ENCODE data around the gene LINC01488. TPM values are rescaled to one million over a fixed set of nuclear protein-coding genes. Genes with fewer than 3 reads are reported as not detected.

LINC01488 gene
- total RNA-seq, 1 experiment from 2014 or later: not detected

- no peak for DNase-seq (ENCODE audit: low spot score)
These were observed 47.5 kb downstream of the LINC01488 start for GRCh38 chr11:69529001-69529400.

DNA sequence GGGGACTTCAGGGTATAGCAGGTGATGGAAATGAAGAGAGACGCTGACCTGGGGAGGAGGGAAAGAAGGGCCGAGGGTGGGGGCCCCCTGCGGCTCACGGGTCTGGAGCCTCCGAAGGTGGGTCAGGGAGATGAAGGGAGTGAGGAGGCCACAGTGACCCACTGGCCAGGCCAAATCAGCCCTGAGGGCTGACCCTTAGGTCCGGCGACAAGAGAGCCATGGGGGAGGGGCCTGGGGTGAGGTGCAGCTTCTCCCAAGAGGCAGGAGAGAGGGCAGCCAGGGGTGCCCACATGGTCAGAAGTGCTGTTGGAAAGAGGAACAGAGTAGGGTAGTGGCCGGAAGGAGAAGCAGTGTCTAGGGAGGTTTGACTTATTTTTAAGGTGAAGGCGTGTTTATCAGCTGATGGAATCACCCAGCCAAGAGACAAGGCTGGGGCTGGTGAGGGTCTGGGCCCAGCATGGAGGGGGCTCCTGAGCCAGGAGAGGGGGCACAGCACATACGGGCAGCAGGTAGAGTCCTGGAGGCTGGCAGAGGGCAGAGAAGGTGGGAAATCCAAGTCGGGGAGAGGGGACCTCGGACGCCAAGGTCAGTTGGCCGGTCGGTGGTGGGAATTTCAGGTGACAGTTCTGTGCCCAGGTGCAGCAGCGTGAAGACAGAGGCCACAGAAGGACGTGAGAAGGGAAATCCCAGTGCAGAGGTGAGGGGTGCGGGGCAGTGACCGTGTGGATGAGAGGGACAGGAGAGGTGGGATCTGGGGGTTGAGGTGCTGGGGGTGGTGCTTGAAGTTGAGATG is 49.0 kb downstream of the LINC01488 start:
- DNase-seq (ENCODE audit: low spot score): no peak

- DNase-seq (ENCODE audit: low spot score): no peak
These were observed 49.7 kb downstream of the LINC01488 start for GRCh38 chr11:69531071-69531716.

DNA sequence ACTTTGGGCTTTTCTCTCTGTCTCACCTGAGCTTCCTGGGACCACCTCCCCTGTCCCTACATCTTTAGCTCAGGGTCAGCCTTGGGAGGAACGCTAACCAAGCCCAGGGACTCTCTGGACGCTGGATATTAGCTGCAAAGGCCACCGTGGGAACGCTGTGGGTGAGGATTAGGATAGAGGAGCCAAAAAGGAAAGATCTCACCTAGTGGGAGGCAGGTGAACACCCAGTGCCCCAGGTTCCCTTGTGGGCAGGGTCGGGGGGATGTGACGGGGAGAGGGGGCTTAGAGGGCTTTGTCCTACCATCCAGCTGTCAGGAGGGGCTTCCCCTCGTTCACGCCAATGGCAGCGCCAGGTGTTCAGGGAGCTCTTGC is 50.2 kb downstream of the LINC01488 start:
- DNase-seq (ENCODE audit: low spot score): no peak

DNA sequence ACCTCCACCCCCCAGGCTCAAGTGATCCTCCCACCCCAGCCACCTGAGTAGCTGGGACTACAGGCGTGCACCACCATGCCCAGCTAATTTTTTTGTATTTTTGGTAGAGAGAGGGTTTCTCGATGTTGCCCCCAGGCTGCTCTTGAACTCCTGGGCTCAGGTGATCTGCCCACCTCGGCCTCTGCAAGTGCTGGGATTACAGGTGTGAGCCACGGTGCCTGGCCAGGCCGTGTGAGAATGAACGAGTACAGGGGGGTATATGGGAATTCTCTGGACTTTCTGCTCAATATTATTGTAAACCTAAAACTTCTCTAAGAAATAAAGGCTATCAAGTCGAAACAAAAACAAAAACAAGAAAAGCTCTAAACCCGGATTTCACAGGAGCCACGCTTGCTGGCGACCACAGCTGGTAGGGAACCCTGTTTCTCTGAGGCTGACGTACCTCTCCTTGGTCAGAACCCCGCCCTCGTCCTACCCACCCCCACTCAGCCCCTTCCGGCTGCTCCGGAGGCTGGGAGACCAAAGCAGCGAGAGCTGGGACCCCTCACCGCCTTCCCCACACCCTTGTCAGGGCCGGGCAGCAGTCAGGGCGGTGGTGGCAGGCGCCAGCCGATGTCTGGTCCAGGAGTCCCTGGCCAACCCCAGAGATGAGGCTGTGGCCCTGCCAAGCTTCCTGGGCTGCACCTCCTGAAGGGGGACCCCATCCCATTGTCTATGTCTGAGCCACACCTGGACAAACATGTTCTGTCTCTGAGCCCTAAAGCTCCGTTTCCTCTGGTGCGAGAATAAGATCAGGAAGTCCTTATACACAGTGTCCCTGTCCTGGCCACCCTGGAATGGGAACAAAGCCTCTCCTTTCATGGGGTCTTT is 52.1 kb downstream of the LINC01488 start:
- no peak for DNase-seq (ENCODE audit: low spot score)

DNA sequence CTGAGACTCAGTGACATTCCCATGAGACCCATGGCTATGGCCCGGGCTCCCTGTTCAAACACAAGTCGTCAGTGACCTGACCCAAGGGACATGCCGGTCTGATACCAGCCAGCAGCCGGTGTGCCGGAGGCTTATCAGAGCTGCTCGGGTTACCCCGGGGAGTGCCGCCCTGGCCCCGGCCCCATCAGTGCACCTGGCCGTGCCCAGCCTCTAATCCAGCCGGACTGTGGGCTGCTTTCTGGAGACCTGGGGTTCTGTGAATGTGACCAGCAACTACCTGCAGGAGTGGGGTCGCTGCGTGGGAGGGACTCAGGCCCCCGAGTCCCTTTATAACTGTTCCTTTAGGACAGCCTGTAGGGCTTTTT is 52.7 kb downstream of the LINC01488 start:
- DNase-seq (ENCODE audit: low spot score): no peak

DNA sequence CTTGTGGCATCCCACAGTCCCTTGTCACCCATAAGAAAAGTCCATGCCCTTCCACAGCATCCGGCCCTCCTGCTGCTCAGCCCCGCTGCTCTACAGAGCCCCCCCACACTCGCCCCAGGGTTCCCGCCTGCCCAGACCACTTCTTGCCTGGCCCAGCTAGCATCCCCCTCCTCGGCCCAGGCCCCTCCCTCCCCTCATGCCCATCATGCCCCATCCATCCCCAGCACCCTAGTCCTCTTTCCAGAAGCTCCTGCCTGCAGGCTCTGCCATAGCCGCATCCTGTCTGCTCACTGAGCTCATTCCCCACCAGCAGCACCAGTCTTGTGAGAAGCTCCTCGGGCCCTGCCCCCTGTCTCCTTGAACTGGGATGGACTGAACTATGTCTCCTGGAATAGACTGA is 54.4 kb downstream of the LINC01488 start:
- no peak for DNase-seq (ENCODE audit: low spot score)

DNA sequence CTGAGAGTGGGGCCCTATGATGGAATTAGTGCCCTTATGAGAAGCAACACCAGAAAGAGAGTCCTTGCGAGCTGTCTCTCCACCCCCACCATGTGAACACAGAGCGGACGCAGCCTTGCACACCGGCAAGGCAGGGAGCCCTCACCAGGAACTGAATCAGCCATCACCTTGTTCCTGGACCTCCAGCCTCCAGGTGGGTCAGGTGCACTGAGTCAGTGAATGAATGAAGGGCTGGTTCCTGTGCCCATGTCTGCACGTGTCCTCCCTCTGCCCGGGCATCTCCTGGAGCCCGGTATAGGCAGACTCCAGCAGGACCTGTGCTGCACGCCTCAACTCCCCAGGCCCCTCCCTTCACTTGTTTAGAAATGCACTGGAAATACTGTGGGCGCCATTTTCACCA is 54.9 kb downstream of the LINC01488 start:
- no peak for DNase-seq (ENCODE audit: low spot score)

DNA sequence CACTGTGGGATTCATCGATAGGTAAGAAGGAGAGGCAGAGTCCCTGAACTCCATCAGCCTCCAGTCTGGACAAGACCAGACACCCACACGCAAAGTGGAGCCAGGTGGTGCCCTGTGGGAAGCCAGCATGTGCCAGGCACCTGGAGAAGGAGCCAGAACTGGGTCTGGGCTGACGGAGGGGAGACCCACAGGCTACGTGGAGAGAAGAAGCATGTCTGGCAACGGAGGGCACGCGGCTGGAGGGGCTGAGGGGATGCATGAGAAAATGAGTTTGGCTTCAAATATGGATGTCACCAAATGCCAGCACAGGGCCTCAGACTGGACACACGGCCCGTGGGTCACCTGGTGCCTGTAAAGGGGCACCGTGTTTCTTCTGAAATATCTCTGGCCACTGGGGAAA is 55.7 kb downstream of the LINC01488 start:
- no peak for DNase-seq (ENCODE audit: low spot score)

DNA sequence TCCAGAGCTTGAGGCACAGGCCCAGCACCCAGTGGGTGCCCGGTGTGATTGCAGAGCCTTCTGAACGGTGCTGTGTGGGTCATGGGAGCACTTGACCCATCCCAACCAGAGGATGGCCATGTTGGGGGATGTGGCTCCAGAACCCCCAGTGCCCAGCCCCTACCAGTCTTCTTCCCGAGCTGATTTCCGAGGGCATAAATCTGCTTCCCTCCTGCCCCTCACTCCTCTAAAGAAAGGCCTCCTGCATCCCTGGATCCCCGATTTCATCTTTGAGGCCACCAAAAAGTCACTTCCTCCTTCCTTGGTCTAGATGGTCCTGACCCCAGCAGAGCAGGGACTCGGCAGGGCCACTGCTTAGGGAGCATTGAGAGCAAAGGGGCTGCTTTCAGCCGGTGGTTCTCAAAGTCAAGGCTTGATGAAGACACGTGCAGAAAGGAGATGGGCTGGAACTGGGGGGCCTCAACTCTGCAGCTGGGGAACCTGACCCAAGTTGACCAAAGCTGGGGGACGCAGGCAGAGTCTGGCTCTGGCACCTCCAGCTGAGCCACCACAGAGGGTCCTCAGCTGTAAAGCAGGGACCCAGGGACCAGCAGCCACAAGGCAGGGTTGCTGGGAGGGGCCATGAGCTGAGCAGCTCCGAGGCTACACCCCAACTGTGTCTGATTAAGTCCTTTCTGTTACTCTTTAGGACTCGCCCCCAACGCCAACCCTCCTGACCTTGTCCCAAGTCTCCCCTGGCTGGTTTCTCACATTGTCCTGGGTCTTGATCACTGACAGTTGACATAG is 56.6 kb downstream of the LINC01488 start:
- no peak for DNase-seq (ENCODE audit: low spot score)

GRCh38 chr11:69538854-69539253 is 57.4 kb downstream of the LINC01488 start:
- no peak for DNase-seq (ENCODE audit: low spot score)

DNA sequence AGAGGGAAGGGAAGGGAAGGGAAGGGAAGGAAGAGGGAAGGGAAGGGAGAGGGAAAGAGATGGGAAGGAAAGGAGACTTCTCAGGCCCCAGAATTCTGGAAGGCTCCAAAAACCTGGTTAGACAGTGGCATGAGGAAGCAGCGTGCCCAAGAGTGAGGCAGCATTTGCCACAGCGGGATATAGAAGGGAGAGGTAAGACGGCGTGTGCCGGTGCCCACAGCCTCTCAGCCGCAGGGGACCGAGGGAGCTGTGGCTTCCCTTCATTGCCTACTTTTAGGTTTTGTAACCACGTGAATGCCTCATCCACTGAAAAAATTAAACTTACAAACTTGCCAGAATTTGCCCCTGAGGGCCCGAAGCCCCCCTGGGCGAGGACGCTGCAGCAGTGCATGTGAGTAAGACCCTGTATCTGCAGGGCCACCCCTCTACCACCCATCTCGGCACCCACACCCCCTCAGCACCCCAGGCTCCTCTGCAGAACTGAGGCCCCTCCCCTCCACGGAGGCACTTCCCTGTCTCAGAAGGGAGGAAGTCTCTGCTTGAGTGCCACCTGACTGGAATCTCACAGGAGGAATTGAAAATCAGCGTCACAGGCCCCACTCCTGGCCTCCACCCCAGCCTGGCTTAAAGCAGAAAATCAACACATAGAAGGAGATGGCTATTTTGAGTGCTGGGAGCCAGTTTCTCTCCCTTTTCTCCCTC is 58.1 kb downstream of the LINC01488 start:
- no peak for DNase-seq (ENCODE audit: low spot score)

- DNase-seq (ENCODE audit: low spot score): no peak
These were observed 58.9 kb downstream of the LINC01488 start for GRCh38 chr11:69540118-69541000.

- DNase-seq (ENCODE audit: low spot score): no peak
These were observed 59.5 kb downstream of the LINC01488 start for GRCh38 chr11:69541001-69541285.

GRCh38 chr11:69541501-69542313 is 60.2 kb downstream of the LINC01488 start:
- DNase-seq (ENCODE audit: low spot score): no peak

GRCh38 chr11:69542314-69543168 is 61.1 kb downstream of the LINC01488 start:
- no peak for DNase-seq (ENCODE audit: low spot score)
